ENCODE results near the gene CDKN3.
"Not testable (repeated sequence)": the region's sequence is repeated elsewhere in the genome, so short reads cannot be mapped to it uniquely, and the experiment has no call there.

The CDKN3 gene

GRCh38 chr14:54440873-54441868 is 44.4 kb downstream of the CDKN3 start, which contains the start of gene CNIH1:
CNIH1 (minus strand) TSS chr14:54441374; CDS start chr14:54441327, 47 bp downstream.
- TF ChIP-seq JUND (IDR thresholded peaks at IDR 0.05; ENCODE audit: low read depth) = no peak
- DNase-seq (ENCODE audit: low read depth in 1 of 2, low spot score in 1 of 2) = peak; percentile 94 to 98
- in situ Hi-C loops (cut with HindIII; ENCODE audit: low pct_unique_long_range_greater_than_20kb, low sequenced_read_pairs) = no loop called here

GRCh38 chr14:54442961-54443360 is 46.2 kb downstream of the CDKN3 start:
- DNase-seq (ENCODE audit: low read depth in 1 of 2, low spot score in 1 of 2); in situ Hi-C loops (cut with HindIII; ENCODE audit: low pct_unique_long_range_greater_than_20kb, low sequenced_read_pairs): not testable (repeated sequence)

GRCh38 chr14:54443981-54444380 is 47.2 kb downstream of the CDKN3 start:
- no peak for DNase-seq (ENCODE audit: low read depth in 1 of 2, low spot score in 1 of 2)
- in situ Hi-C loops (cut with HindIII; ENCODE audit: low pct_unique_long_range_greater_than_20kb, low sequenced_read_pairs) = no loop called here
- no peak for TF ChIP-seq JUND (IDR thresholded peaks at IDR 0.05; ENCODE audit: low read depth)

- in situ Hi-C loops (cut with HindIII; ENCODE audit: low pct_unique_long_range_greater_than_20kb, low sequenced_read_pairs) = no loop called here
- TF ChIP-seq JUND (IDR thresholded peaks at IDR 0.05; ENCODE audit: low read depth) = no peak
- no peak for DNase-seq (ENCODE audit: low read depth in 1 of 2, low spot score in 1 of 2)
Observed at GRCh38 chr14:54444681-54445080, 47.9 kb downstream of the CDKN3 start.

- no peak for TF ChIP-seq JUND (IDR thresholded peaks at IDR 0.05; ENCODE audit: low read depth)
- in situ Hi-C loops (cut with HindIII; ENCODE audit: low pct_unique_long_range_greater_than_20kb, low sequenced_read_pairs) = no loop called here
- no peak for DNase-seq (ENCODE audit: low read depth in 1 of 2, low spot score in 1 of 2)
Observed at GRCh38 chr14:54446161-54446693, 49.4 kb downstream of the CDKN3 start.

- no peak for TF ChIP-seq JUND (IDR thresholded peaks at IDR 0.05; ENCODE audit: low read depth)
- in situ Hi-C loops (cut with HindIII; ENCODE audit: low pct_unique_long_range_greater_than_20kb, low sequenced_read_pairs) = no loop called here
- no peak for DNase-seq (ENCODE audit: low read depth in 1 of 2, low spot score in 1 of 2)
Observed at GRCh38 chr14:54447231-54447692, 50.5 kb downstream of the CDKN3 start.

GRCh38 chr14:54450535-54450934 is 53.7 kb downstream of the CDKN3 start:
- in situ Hi-C loops (cut with HindIII; ENCODE audit: low pct_unique_long_range_greater_than_20kb, low sequenced_read_pairs) = no loop called here
- no peak for TF ChIP-seq JUND (IDR thresholded peaks at IDR 0.05; ENCODE audit: low read depth)
- no peak for DNase-seq (ENCODE audit: low read depth in 1 of 2, low spot score in 1 of 2)

- no peak for TF ChIP-seq JUND (IDR thresholded peaks at IDR 0.05; ENCODE audit: low read depth)
- no peak for DNase-seq (ENCODE audit: low read depth in 1 of 2, low spot score in 1 of 2)
Observed at GRCh38 chr14:54451121-54451601, 54.4 kb downstream of the CDKN3 start.

GRCh38 chr14:54451961-54452360 is 55.2 kb downstream of the CDKN3 start:
- in situ Hi-C loops (cut with HindIII; ENCODE audit: low pct_unique_long_range_greater_than_20kb, low sequenced_read_pairs) = no loop called here
- TF ChIP-seq JUND (IDR thresholded peaks at IDR 0.05; ENCODE audit: low read depth) = no peak
- no peak for DNase-seq (ENCODE audit: low read depth in 1 of 2, low spot score in 1 of 2)

More at GRCh38 chr14:54451121-54451601, 54.4 kb downstream of the CDKN3 start:
- in situ Hi-C loops (cut with HindIII; ENCODE audit: low pct_unique_long_range_greater_than_20kb, low sequenced_read_pairs) = no loop called here

GRCh38 chr14:54453252-54453651 is 56.4 kb downstream of the CDKN3 start:
- no peak for DNase-seq (ENCODE audit: low read depth in 1 of 2, low spot score in 1 of 2)
- in situ Hi-C loops (cut with HindIII; ENCODE audit: low pct_unique_long_range_greater_than_20kb, low sequenced_read_pairs) = no loop called here
- no peak for TF ChIP-seq JUND (IDR thresholded peaks at IDR 0.05; ENCODE audit: low read depth)

GRCh38 chr14:54453990-54454389 is 57.2 kb downstream of the CDKN3 start:
- in situ Hi-C loops (cut with HindIII; ENCODE audit: low pct_unique_long_range_greater_than_20kb, low sequenced_read_pairs); DNase-seq (ENCODE audit: low read depth in 1 of 2, low spot score in 1 of 2): not testable (repeated sequence)

GRCh38 chr14:54455363-54455762 is 58.6 kb downstream of the CDKN3 start:
- no peak for TF ChIP-seq JUND (IDR thresholded peaks at IDR 0.05; ENCODE audit: low read depth)
- in situ Hi-C loops (cut with HindIII; ENCODE audit: low pct_unique_long_range_greater_than_20kb, low sequenced_read_pairs) = no loop called here
- DNase-seq (ENCODE audit: low read depth in 1 of 2, low spot score in 1 of 2) = no peak

- in situ Hi-C loops (cut with HindIII; ENCODE audit: low pct_unique_long_range_greater_than_20kb, low sequenced_read_pairs); DNase-seq (ENCODE audit: low read depth in 1 of 2, low spot score in 1 of 2): not testable (repeated sequence)
Observed at GRCh38 chr14:54456820-54457608, 60.2 kb downstream of the CDKN3 start.

All from T47D (cell line).